GM19463 (cell line): ENCODE measurements around the gene ORM2.

Source experiments
- ATAC-seq: cut with Tn5 transposase; IDR thresholded peaks from one replicate; pipeline ENCODE4 v1.9.1; 2021; ENCODE audit warnings: mild to moderate bottlenecking, moderate library complexity; ENCODE audit not compliant: unreplicated experiment

Gene ORM2

GRCh38 chr9:114367772-114368569 lies 38.3 kb downstream of the ORM2 start:
- no peak for ATAC-seq

GRCh38 chr9:114369216-114370130 lies 39.8 kb downstream of the ORM2 start:
- ATAC-seq, result no peak

GRCh38 chr9:114370251-114370967 lies 40.7 kb downstream of the ORM2 start:
- ATAC-seq, result no peak

GRCh38 chr9:114370968-114371320 lies 41.3 kb downstream of the ORM2 start:
- ATAC-seq, result no peak

- ATAC-seq, result no peak
These were observed 41.8 kb downstream of the ORM2 start for GRCh38 chr9:114371343-114371944.

- no peak for ATAC-seq
These were observed 42.6 kb downstream of the ORM2 start for GRCh38 chr9:114371973-114372917.

- ATAC-seq, result peak; percentile 94
These were observed 43.3 kb downstream of the ORM2 start for GRCh38 chr9:114372921-114373448.

- ATAC-seq, result no peak
These were observed 44.5 kb downstream of the ORM2 start for GRCh38 chr9:114373960-114374730.

- ATAC-seq, result no peak
These were observed 45.3 kb downstream of the ORM2 start for GRCh38 chr9:114374936-114375335.

- no peak for ATAC-seq
These were observed 45.9 kb downstream of the ORM2 start for GRCh38 chr9:114375386-114376175.

- ATAC-seq, result no peak
These were observed 47.1 kb downstream of the ORM2 start for GRCh38 chr9:114376586-114377445.

GRCh38 chr9:114378016-114378415 lies 48.3 kb downstream of the ORM2 start:
- no peak for ATAC-seq

GRCh38 chr9:114378883-114379282 lies 49.2 kb downstream of the ORM2 start:
- no peak for ATAC-seq
